GM12891 (cell line): Measurements from ENCODE around the gene C10orf120.

Source experiments
- POLR2A ChIP-seq: IDR thresholded peaks from 2 replicates; pipeline ENCODE4 v1.6.1; 2011; ENCODE audit warnings: low read depth, low read length, control low read depth
- POU2F2 ChIP-seq: IDR thresholded peaks from 2 replicates; pipeline ENCODE4 v1.6.1; 2011; ENCODE audit warnings: low read depth, mild to moderate bottlenecking, control low read depth, low read length, moderate library complexity
- TAF1 ChIP-seq: IDR thresholded peaks from 2 replicates; pipeline ENCODE4 v1.6.1; 2011; ENCODE audit warnings: low read depth, low read length, control low read depth

DNA sequence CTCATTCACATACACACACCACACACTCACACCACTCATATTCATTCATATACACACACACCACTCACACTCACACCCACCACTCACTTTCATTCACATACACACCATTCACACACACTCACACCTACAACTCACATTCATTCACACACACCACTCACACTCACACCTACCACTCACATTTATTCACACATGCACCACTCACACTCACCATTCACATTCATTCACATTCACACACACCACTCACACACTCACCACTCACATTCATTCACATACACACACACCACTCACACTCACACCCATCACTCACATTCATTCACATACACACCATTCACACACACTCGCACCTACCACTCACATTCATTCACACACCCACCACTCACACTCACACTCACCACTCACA, 25.4 kb upstream of the C10orf120 start:
- TF ChIP-seq POU2F2, result no peak
- TF ChIP-seq TAF1, result no peak
- TF ChIP-seq POLR2A, result no peak
